Caco-2 (cell line): ENCODE measurements around the gene SGSM1. TPM values are rescaled to one million over a fixed set of nuclear protein-coding genes. Genes with fewer than 3 reads are reported as not detected.
A peak's percentile ranks its signal among the peaks of the same experiment; 100 is the strongest.

Source experiments
- BruUV-seq: library from RNA; stranded (reverse); fragments of 400-500 nt; replicated peaks from 2 replicates; lab custom pipeline; 2021; lab: Mats Ljungman, UMichigan
- CTCF ChIA-PET: fragments of 300-600 bp; sonication (Branson Sonifier 250); formaldehyde crosslinking; loops from one replicate; lab custom pipeline; 2022; ENCODE audit warnings: antibody characterized with exemption; lab: Charles Lee
- POLR2A ChIA-PET: fragments of 300-600 bp; sonication (Branson Sonifier 250); formaldehyde crosslinking; loops from one replicate; lab custom pipeline; 2022; ENCODE audit warnings: antibody characterized with exemption; lab: Charles Lee
- DNase-seq, 2 experiments: peaks; one replicate each; pipeline versions ENCODE4 v3.0.0 to v3.0.0-alpha.2; 2020 to 2022
- H3K27me3 ChIP-seq: replicated peaks from 2 replicates; pipeline ENCODE4 v1.6.0; 2011; ENCODE audit warnings: low read length; ENCODE audit not compliant: control insufficient read depth, insufficient read depth
- H3K36me3 ChIP-seq: 2 replicates; pipeline ENCODE4 v1.5.1; 2011; ENCODE audit warnings: low read length; ENCODE audit not compliant: control insufficient read depth, insufficient read depth
- H3K4me1 ChIP-seq: fragments of 250-450 bp; sonication (Bioruptor Pico); 2 replicates; pipeline ENCODE4 v1.5.1; 2020; ENCODE audit warnings: mild to moderate bottlenecking
- H3K4me3 ChIP-seq: 2 replicates; pipeline ENCODE4 v1.5.1; 2011; ENCODE audit warnings: low read depth, mild to moderate bottlenecking, control low read depth, low read length
- H3K9me3 ChIP-seq: fragments of 250-450 bp; sonication (Bioruptor Pico); 2 replicates; pipeline ENCODE4 v1.5.1; 2020; ENCODE audit warnings: mild to moderate bottlenecking, moderate library complexity
- H3K27ac Mint-ChIP-seq: one replicate; pipeline ENCODE4 v1.8.0; 2022; ENCODE audit warnings: mixed read lengths; ENCODE audit not compliant: unreplicated experiment
- H3K27me3 Mint-ChIP-seq: one replicate; pipeline ENCODE4 v1.8.0; 2022; ENCODE audit warnings: mixed read lengths; ENCODE audit not compliant: insufficient read depth, unreplicated experiment
- H3K36me3 Mint-ChIP-seq: one replicate; pipeline ENCODE4 v1.8.0; 2022; ENCODE audit warnings: mild to moderate bottlenecking, mixed read lengths; ENCODE audit not compliant: insufficient read depth, unreplicated experiment
- H3K4me1 Mint-ChIP-seq: one replicate; pipeline ENCODE4 v1.8.0; 2022; ENCODE audit warnings: low read depth, mixed read lengths; ENCODE audit not compliant: unreplicated experiment
- H3K4me3 Mint-ChIP-seq: one replicate; pipeline ENCODE4 v1.8.0; 2022; ENCODE audit warnings: mild to moderate bottlenecking, moderate library complexity, mixed read lengths; ENCODE audit not compliant: unreplicated experiment
- H3K9me3 Mint-ChIP-seq: one replicate; pipeline ENCODE4 v1.8.0; 2022; ENCODE audit warnings: mixed read lengths; ENCODE audit not compliant: unreplicated experiment
- CTCF ChIP-seq, 2 experiments: fragments of 200-600 bp in 1 of 2; IDR thresholded peaks; 1 replicate in 1 of 2; 2 replicates in 1 of 2; pipeline versions ENCODE4 v1.5.1 to v1.8.0; 2011 to 2022; ENCODE audit warnings: antibody characterized with exemption in 1 of 2, control low read depth in 1 of 2, inconsistent platforms in 1 of 2, low read depth in 1 of 2, low read length in 1 of 2, mild to moderate bottlenecking in 1 of 2, moderate library complexity in 1 of 2; ENCODE audit not compliant: insufficient read depth in 1 of 2, severe bottlenecking in 1 of 2, unreplicated experiment in 1 of 2
- intact Hi-C: fragments of 100-400 bp; cut with micrococcal nuclease; formaldehyde crosslinking; loops from one replicate; pipeline ENCODE4 v1.10.0; 2022; ENCODE audit not compliant: unreplicated experiment
- total RNA-seq: library from RNA; stranded (reverse); gene quantifications from 2 replicates; pipeline ENCODE4 v1.2.3, GENCODE V29; 2022

The SGSM1 gene
- total RNA-seq, 1 experiment from 2014 or later = 6.1 TPM

- POLR2A ChIA-PET = no interaction called here
- H3K4me3 Mint-ChIP-seq = no peak overlapping the region
- H3K36me3 ChIP-seq = no peaks in the 10 kb centered on the region
- H3K27me3 Mint-ChIP-seq = no peaks in the 10 kb centered on the region
- CTCF ChIA-PET = no interaction called here
- peaks cover 5% of the 10 kb centered on the region for H3K9me3 ChIP-seq
- H3K27me3 ChIP-seq = no peaks in the 10 kb centered on the region
- H3K4me1 Mint-ChIP-seq = no peaks in the 10 kb centered on the region
- H3K4me1 ChIP-seq = peaks cover 8% of the 10 kb centered on the region
- peaks cover 10% of the 10 kb centered on the region for H3K9me3 Mint-ChIP-seq
- H3K4me3 ChIP-seq = no peak overlapping the region
- TF ChIP-seq CTCF (IDR thresholded peaks at IDR 0.05; ENCODE audit: insufficient read depth in 1 of 2, low read depth in 1 of 2, low read length in 1 of 2, severe bottlenecking in 1 of 2, unreplicated experiment in 1 of 2) = no peak
- DNase-seq = peak in 1 of 2 experiments; percentile 54
- BruUV-seq = no TSS peak
- intact Hi-C loops = no loop called here
- peaks cover 6% of the 10 kb centered on the region for H3K36me3 Mint-ChIP-seq
- H3K27ac Mint-ChIP-seq = no peak overlapping the region
Observed at GRCh38 chr22:24819911-24820461, 14.0 kb downstream of the SGSM1 start.

- CTCF ChIA-PET = no interaction called here
- Histone ChIP-seq H3K27me3 (no peaks in the 10 kb centered on the region), H3K4me3 (no peak overlapping the region), H3K9me3 (no peaks in the 10 kb centered on the region), H3K36me3 (no peaks in the 10 kb centered on the region), H3K4me1 (peaks cover 14% of the 10 kb centered on the region)
- POLR2A ChIA-PET = no interaction called here
- intact Hi-C loops = no loop called here
- H3K9me3 Mint-ChIP-seq = no peaks in the 10 kb centered on the region
- BruUV-seq = no TSS peak
- no peak overlapping the region for H3K4me3 Mint-ChIP-seq
- no peak for DNase-seq
- TF ChIP-seq CTCF (IDR thresholded peaks at IDR 0.05; ENCODE audit: insufficient read depth in 1 of 2, low read depth in 1 of 2, low read length in 1 of 2, severe bottlenecking in 1 of 2, unreplicated experiment in 1 of 2) = no peak
- no peak overlapping the region for H3K27ac Mint-ChIP-seq
- H3K4me1 Mint-ChIP-seq = peaks cover 12% of the 10 kb centered on the region
- no peaks in the 10 kb centered on the region for H3K36me3 Mint-ChIP-seq
- no peaks in the 10 kb centered on the region for H3K27me3 Mint-ChIP-seq
Observed at GRCh38 chr22:24822471-24822870, 16.5 kb downstream of the SGSM1 start.

GRCh38 chr22:24823787-24824186 lies 17.8 kb downstream of the SGSM1 start:
- POLR2A ChIA-PET = no interaction called here
- no peaks in the 10 kb centered on the region for H3K27me3 Mint-ChIP-seq
- Histone ChIP-seq H3K36me3 (no peaks in the 10 kb centered on the region), H3K4me3 (no peak overlapping the region), H3K4me1 (peaks cover 20% of the 10 kb centered on the region), H3K27me3 (no peaks in the 10 kb centered on the region), H3K9me3 (no peaks in the 10 kb centered on the region)
- CTCF ChIA-PET = interaction anchor here (1.3 kb wide), 1 partner anchor 54 kb away, joined by 3 read pairs; no protein-coding TSS in a partner anchor
- H3K27ac Mint-ChIP-seq = peak overlapping the region; percentile 7
- no peaks in the 10 kb centered on the region for H3K9me3 Mint-ChIP-seq
- no peak overlapping the region for H3K4me3 Mint-ChIP-seq
- no TSS peak for BruUV-seq
- H3K4me1 Mint-ChIP-seq = peaks cover 12% of the 10 kb centered on the region
- intact Hi-C loops = no loop called here
- no peak for DNase-seq
- no peak for TF ChIP-seq CTCF (IDR thresholded peaks at IDR 0.05; ENCODE audit: insufficient read depth in 1 of 2, low read depth in 1 of 2, low read length in 1 of 2, severe bottlenecking in 1 of 2, unreplicated experiment in 1 of 2)
- no peaks in the 10 kb centered on the region for H3K36me3 Mint-ChIP-seq
